ENCODE data around the gene CTU2.

CTU2 gene

DNA sequence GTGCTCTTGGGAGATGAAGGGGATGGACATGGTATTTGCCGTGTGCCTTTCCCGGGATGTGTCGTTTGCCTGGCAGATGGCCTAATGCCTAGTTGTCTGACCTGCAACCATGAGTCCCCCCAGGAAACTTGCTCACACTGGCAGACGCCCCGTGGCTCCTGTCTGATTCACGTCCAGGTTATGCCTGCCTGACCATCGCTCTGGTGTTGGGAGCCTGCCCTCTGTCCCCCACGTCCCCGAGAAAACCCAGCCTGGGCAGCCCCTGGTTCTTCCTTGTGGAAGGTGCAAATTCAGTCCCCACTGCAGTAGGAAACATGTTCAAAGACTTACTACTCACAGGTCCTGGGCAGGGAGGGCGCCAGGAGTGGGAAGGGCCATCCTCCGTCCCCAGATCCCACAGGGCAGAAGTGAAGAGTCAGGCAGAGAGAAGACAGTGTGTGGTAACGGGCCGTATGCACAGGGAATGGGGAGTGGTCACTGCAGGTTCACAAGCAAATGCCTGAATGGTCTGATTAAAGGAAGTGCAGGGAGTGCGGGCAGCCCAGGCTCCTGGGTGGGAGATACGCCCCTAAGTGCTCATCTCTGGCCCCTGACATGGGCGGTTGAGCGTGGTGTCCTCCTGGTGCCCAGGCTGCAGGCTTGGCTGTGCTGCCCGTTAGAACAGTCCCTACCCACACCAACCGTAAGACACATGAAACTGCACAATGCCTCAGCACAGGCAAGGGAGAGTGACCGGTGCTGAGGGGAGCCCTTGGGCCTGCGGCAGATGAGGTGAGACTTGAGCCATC lies 15.8 kb upstream of the CTU2 start:
- H3K4me1 ChIP-seq (ENCODE audit: control insufficient read depth, insufficient read depth, low read length): no peaks in the 10 kb centered on the region
- 82 to 86% methylated on average over 21 of the region's 21 CpGs for whole genome bisulfite sequencing, 2 experiments
- no peak overlapping the region for H3K27ac ChIP-seq (ENCODE audit: insufficient read depth, low read depth, low read length, poor library complexity, severe bottlenecking)
- no peak overlapping the region for H3K4me3 ChIP-seq (ENCODE audit: insufficient read depth, low read depth, low read length)
- no peaks in the 10 kb centered on the region for H3K9me3 ChIP-seq (ENCODE audit: control insufficient read depth, low read length)
- no peaks in the 10 kb centered on the region for H3K36me3 ChIP-seq (ENCODE audit: control insufficient read depth, insufficient read depth, low read length)
- H3K27me3 ChIP-seq (ENCODE audit: control insufficient read depth, insufficient read depth, low read length, poor library complexity, severe bottlenecking): peaks cover 51% of the 10 kb centered on the region

GRCh38 chr16:88691129-88691813 lies 15.0 kb upstream of the CTU2 start:
- Histone ChIP-seq H3K4me3 (ENCODE audit: insufficient read depth, low read depth, low read length) (no peak overlapping the region), H3K27me3 (ENCODE audit: control insufficient read depth, insufficient read depth, low read length, poor library complexity, severe bottlenecking) (peaks cover 43% of the 10 kb centered on the region)
- WGBS, 2 experiments: 91% methylated on average over 33 of the region's 33 CpGs

GRCh38 chr16:88691924-88692560 lies 14.3 kb upstream of the CTU2 start:
- Histone ChIP-seq H3K9me3 (ENCODE audit: control insufficient read depth, low read length) (no peaks in the 10 kb centered on the region), H3K27me3 (ENCODE audit: control insufficient read depth, insufficient read depth, low read length, poor library complexity, severe bottlenecking) (peaks cover 36% of the 10 kb centered on the region), H3K36me3 (ENCODE audit: control insufficient read depth, insufficient read depth, low read length) (peaks cover 3% of the 10 kb centered on the region), H3K4me1 (ENCODE audit: control insufficient read depth, insufficient read depth, low read length) (no peaks in the 10 kb centered on the region), H3K27ac (ENCODE audit: insufficient read depth, low read depth, low read length, poor library complexity, severe bottlenecking) (no peak overlapping the region), H3K4me3 (ENCODE audit: insufficient read depth, low read depth, low read length) (no peak overlapping the region)
- WGBS, 2 experiments: 92 to 93% methylated on average over 26 of the region's 26 CpGs

More at GRCh38 chr16:88691129-88691813, 15.0 kb upstream of the CTU2 start:
- H3K4me1 ChIP-seq (ENCODE audit: control insufficient read depth, insufficient read depth, low read length): no peaks in the 10 kb centered on the region
- H3K36me3 ChIP-seq (ENCODE audit: control insufficient read depth, insufficient read depth, low read length): no peaks in the 10 kb centered on the region
- H3K9me3 ChIP-seq (ENCODE audit: control insufficient read depth, low read length): no peaks in the 10 kb centered on the region
- no peak overlapping the region for H3K27ac ChIP-seq (ENCODE audit: insufficient read depth, low read depth, low read length, poor library complexity, severe bottlenecking)

DNA sequence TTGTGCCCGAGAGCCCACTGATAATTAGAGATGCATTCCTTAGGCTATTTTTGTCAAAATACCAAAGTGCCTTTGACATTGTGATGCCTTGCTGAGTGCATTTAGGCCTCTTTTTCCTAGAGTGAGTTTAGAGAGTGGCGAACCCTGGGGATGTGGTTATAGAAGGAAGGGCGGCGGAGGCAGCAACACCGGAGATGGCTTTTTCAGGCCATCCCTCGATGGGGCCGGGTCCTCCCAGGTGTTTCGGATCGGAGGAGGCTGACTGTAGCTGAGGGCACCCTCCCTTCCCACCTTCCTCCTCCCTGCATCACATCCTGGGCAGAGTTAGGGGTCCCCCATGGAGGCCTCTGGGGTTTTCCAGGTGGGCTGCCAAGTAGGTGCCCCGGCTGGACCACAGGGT lies 13.4 kb upstream of the CTU2 start:
- H3K27me3 ChIP-seq (ENCODE audit: control insufficient read depth, insufficient read depth, low read length, poor library complexity, severe bottlenecking): peaks cover 28% of the 10 kb centered on the region
- 90 to 94% methylated on average over 10 of the region's 10 CpGs for WGBS, 2 experiments
- no peak overlapping the region for H3K4me3 ChIP-seq (ENCODE audit: insufficient read depth, low read depth, low read length)
- peaks cover 3% of the 10 kb centered on the region for H3K36me3 ChIP-seq (ENCODE audit: control insufficient read depth, insufficient read depth, low read length)
- H3K9me3 ChIP-seq (ENCODE audit: control insufficient read depth, low read length): no peaks in the 10 kb centered on the region
- H3K27ac ChIP-seq (ENCODE audit: insufficient read depth, low read depth, low read length, poor library complexity, severe bottlenecking): no peak overlapping the region
- H3K4me1 ChIP-seq (ENCODE audit: control insufficient read depth, insufficient read depth, low read length): no peaks in the 10 kb centered on the region

DNA sequence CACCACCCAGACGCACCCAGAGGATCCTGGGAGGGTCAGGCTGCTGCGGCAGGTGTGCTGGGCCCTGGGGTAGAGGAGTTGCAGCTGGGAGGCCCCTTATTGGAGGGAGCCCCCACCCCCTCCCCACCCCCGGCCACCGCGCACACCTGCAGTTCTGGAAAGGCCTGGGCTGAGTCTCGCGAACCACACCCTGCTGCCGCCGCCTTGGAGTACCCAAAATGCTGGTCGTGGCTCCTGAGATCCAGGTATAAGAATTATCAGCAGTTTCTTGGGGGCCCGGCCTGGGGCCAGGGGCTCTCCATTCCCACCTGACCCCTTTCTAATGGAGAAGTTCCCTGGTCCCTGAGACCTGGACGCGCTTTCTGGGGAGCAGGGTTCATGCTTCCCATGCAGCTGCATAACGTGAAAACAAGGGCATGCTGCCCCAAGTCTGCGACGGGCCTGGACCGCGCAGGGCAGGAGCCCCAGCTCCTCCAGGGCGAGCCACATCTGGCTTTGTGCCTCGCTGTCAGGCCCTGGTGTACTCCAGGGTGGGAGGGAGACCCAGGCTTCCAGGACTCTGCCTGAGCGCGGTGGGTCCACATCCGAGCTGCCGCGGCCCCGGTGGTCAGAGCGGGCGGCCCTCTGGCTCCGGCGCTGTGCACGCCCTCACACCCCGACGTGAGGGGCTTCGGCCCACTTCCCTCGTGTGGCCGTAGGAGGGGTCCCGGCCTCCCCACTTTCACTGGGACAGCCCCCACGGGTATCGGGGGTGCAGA lies 12.7 kb upstream of the CTU2 start:
- Histone ChIP-seq H3K4me3 (ENCODE audit: insufficient read depth, low read depth, low read length) (no peak overlapping the region), H3K27me3 (ENCODE audit: control insufficient read depth, insufficient read depth, low read length, poor library complexity, severe bottlenecking) (peaks cover 20% of the 10 kb centered on the region), H3K4me1 (ENCODE audit: control insufficient read depth, insufficient read depth, low read length) (no peaks in the 10 kb centered on the region), H3K36me3 (ENCODE audit: control insufficient read depth, insufficient read depth, low read length) (peaks cover 8% of the 10 kb centered on the region), H3K9me3 (ENCODE audit: control insufficient read depth, low read length) (no peaks in the 10 kb centered on the region), H3K27ac (ENCODE audit: insufficient read depth, low read depth, low read length, poor library complexity, severe bottlenecking) (no peak overlapping the region)
- WGBS, 2 experiments: 93 to 94% methylated on average over 39 of the region's 39 CpGs

DNA sequence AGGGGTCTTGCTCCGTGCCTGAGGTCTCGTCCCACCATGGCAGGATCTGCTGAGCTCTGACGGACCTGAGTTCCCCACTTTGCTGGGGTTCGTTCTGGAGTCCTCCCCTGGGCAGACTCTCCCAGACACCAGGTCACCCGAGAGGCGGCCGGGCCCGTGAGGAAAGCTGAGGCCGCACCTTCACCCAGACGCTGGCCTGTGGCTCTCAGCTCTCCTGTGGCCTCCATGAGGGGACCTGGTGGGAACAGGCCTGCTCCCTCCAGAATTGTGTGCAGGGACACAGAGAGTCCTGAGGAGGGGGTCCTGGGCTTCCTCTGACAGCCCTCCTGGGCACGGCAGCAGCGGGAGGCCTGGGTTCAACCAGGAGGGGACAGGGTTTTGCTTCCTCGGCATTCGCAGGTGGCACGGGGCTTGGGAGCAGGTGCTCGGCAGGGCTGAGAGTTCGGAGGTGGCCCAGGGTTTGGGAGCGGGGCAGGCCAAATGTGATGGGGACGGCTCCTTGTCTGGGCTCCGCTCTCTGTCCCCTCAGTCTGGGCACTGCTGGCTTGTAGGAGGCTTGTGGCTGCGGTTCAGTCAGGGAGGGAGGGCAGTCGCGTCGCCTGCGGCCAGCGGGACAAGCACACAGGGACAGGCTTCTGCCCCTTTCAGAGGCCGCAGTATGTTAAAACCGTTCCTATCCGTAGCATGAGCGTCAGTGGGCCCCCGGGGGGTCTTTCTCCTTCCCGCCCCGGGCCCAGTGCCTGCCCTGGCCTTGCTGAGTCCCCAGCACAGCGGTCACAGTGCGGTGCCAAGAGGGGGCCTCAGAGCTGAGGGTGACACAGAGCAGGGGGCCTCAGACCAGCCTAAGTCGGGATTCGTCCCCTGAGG lies 11.8 kb upstream of the CTU2 start:
- H3K27me3 ChIP-seq (ENCODE audit: control insufficient read depth, insufficient read depth, low read length, poor library complexity, severe bottlenecking): peaks cover 12% of the 10 kb centered on the region
- H3K4me1 ChIP-seq (ENCODE audit: control insufficient read depth, insufficient read depth, low read length): no peaks in the 10 kb centered on the region
- H3K36me3 ChIP-seq (ENCODE audit: control insufficient read depth, insufficient read depth, low read length): peaks cover 8% of the 10 kb centered on the region
- H3K27ac ChIP-seq (ENCODE audit: insufficient read depth, low read depth, low read length, poor library complexity, severe bottlenecking): no peak overlapping the region
- no peak overlapping the region for H3K4me3 ChIP-seq (ENCODE audit: insufficient read depth, low read depth, low read length)
- WGBS, 2 experiments: 89 to 90% methylated on average over 37 of the region's 37 CpGs
- no peaks in the 10 kb centered on the region for H3K9me3 ChIP-seq (ENCODE audit: control insufficient read depth, low read length)

GRCh38 chr16:88695218-88695617 lies 11.1 kb upstream of the CTU2 start:
- H3K4me3 ChIP-seq (ENCODE audit: insufficient read depth, low read depth, low read length): no peak overlapping the region
- no peak overlapping the region for H3K27ac ChIP-seq (ENCODE audit: insufficient read depth, low read depth, low read length, poor library complexity, severe bottlenecking)
- peaks cover 8% of the 10 kb centered on the region for H3K36me3 ChIP-seq (ENCODE audit: control insufficient read depth, insufficient read depth, low read length)
- no peaks in the 10 kb centered on the region for H3K9me3 ChIP-seq (ENCODE audit: control insufficient read depth, low read length)
- H3K4me1 ChIP-seq (ENCODE audit: control insufficient read depth, insufficient read depth, low read length): no peaks in the 10 kb centered on the region
- 93 to 94% methylated on average over 15 of the region's 15 CpGs for WGBS, 2 experiments
- peaks cover 9% of the 10 kb centered on the region for H3K27me3 ChIP-seq (ENCODE audit: control insufficient read depth, insufficient read depth, low read length, poor library complexity, severe bottlenecking)

DNA sequence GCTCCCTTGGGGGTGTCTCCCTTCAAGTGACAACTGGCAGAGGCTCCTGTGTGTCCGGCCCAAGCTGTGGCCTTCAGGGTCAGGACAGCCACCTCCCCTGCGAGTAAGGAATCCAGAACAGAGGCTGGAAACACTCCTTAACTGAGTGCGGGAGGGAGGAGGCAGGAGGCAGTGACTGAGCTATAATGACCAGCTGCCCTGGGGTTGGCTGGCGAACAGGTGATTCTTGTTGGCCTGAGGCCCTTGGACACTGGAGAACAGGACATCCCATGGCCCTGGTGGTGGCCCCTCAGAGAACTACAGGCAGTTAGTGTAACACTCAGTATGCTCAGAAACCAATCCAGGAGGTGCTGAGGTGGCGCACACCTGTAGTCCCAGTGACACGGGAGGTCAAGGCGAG lies 10.6 kb upstream of the CTU2 start:
- Histone ChIP-seq H3K9me3 (ENCODE audit: control insufficient read depth, low read length) (no peaks in the 10 kb centered on the region), H3K27me3 (ENCODE audit: control insufficient read depth, insufficient read depth, low read length, poor library complexity, severe bottlenecking) (peaks cover 4% of the 10 kb centered on the region), H3K4me3 (ENCODE audit: insufficient read depth, low read depth, low read length) (no peak overlapping the region), H3K27ac (ENCODE audit: insufficient read depth, low read depth, low read length, poor library complexity, severe bottlenecking) (no peak overlapping the region), H3K4me1 (ENCODE audit: control insufficient read depth, insufficient read depth, low read length) (no peaks in the 10 kb centered on the region), H3K36me3 (ENCODE audit: control insufficient read depth, insufficient read depth, low read length) (peaks cover 8% of the 10 kb centered on the region)
- WGBS, 2 experiments: 95 to 97% methylated on average over 7 of the region's 7 CpGs

DNA sequence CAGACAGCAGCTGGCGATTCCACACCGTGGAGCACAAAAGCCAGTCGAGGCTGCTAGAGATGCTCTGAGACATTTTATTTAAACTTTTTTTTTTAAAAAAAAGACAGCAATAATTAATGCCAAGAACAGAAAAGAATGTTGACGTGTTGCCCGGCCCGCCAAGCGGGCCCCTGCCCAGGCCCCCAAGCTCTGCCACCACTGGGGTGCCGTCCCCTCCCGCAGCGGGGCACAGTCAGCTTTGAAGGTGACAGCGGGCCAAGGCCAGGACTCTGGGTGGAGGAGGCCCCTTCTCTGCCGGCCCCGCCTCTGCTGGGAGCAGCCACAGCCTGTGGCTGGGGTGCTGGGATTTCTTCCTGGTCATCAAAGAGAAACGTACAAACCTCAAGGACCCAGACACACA lies 9.9 kb upstream of the CTU2 start:
- no peaks in the 10 kb centered on the region for H3K4me1 ChIP-seq (ENCODE audit: control insufficient read depth, insufficient read depth, low read length)
- 91 to 94% methylated on average over 14 of the region's 14 CpGs for WGBS, 2 experiments
- peaks cover 8% of the 10 kb centered on the region for H3K36me3 ChIP-seq (ENCODE audit: control insufficient read depth, insufficient read depth, low read length)
- no peaks in the 10 kb centered on the region for H3K27me3 ChIP-seq (ENCODE audit: control insufficient read depth, insufficient read depth, low read length, poor library complexity, severe bottlenecking)
- H3K27ac ChIP-seq (ENCODE audit: insufficient read depth, low read depth, low read length, poor library complexity, severe bottlenecking): no peak overlapping the region
- no peak overlapping the region for H3K4me3 ChIP-seq (ENCODE audit: insufficient read depth, low read depth, low read length)
- no peaks in the 10 kb centered on the region for H3K9me3 ChIP-seq (ENCODE audit: control insufficient read depth, low read length)

Measured in ectodermal cell (in vitro differentiated cells).